Renal pelvis (tissue), 12 donors: ENCODE results near the gene PRAMEF13. TPM values are rescaled to one million over a fixed set of nuclear protein-coding genes. Genes with fewer than 3 reads are reported as not detected.
"Not testable (repeated sequence)": the region's sequence is repeated elsewhere in the genome, so short reads cannot be mapped to it uniquely, and the experiment has no call there.

Experiments
- DNase-seq: peaks from one replicate; pipeline ENCODE4 v3.0.0-alpha.2; 2013
- long read RNA-seq, 16 experiments: transcript quantifications; one replicate each; lab custom pipeline, GENCODE V29; 2026
- polyA plus RNA-seq, 3 donors: library from polyadenylated mRNA; unstranded; fragments of 120-200 nt; gene quantifications; one replicate each; pipeline ENCODE4 v1.2.1, GENCODE V29; 2013; ENCODE audit not compliant: insufficient read length in 3 of 3

Gene PRAMEF13
- polyA plus RNA-seq = not detected
- long read RNA-seq, donor 1 = 0 reads
- long read RNA-seq, donor 2 = 0 reads
- long read RNA-seq, donor 3 = 0 reads
- long read RNA-seq, donor 4 = 0 reads
- long read RNA-seq, donor 5 = 0 reads
- long read RNA-seq, donor 6 = 0 reads
- long read RNA-seq, donor 7 = 0 reads
- long read RNA-seq, donor 8 = 0 reads
- long read RNA-seq, donor 9 = 0 reads
- long read RNA-seq, donor 10 = 0 reads
- long read RNA-seq, donor 11 = 0 reads
- long read RNA-seq, donor 12 = 0 reads
- long read RNA-seq, donor 13 = 0 reads
- long read RNA-seq, donor 14 = 0 reads
- long read RNA-seq, donor 15 = 0 reads
- long read RNA-seq, donor 16 = 0 reads

DNA sequence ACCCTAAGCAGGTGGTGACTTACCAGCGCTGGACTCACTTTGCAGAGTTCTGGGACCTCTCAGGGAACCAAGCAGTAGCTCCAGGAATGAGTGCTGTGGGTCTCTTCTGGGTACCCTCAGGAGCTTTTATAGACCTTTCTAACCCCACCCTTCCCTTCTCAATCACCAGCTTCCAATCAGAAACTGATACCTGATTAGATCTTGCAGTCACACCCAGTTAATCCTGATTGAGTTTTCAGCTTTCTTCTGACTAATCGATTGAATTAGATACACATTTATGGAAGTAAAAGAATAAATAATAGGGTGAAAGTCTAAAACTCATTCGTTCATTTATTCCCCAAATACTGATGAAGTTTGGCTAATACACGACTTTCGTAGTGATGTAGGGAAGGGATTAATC, at the start of gene PRAMEF13:
PRAMEF13 (minus strand) TSS at position 101 of the 400 bp plus-strand sequence. CDS start 1,820 bp downstream, outside the sequence.
- DNase-seq = not testable (repeated sequence)

DNA sequence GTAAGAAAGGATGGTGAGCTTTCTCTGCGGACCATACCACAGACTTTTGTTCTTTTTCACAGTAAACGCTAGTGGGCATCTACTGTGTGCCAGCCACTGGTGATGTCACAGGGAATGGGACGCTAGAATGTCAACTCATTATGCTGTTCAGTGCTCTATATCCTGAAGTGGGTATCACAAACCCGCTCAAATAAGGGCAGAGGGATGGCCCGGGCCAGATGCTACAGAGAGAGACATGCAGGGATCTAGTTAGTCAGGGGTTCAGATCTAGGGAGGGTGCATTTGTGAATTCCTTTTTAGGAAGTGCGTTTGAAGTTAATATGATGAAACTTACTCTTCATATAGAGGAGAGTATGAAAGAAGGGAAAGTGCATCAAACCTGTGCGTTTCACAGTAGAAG, 45.9 kb upstream of the PRAMEF13 start:
- DNase-seq = not testable (repeated sequence)

GRCh38 chr1:13246554-13246871, 45.3 kb upstream of the PRAMEF13 start:
- not testable (repeated sequence) for DNase-seq

DNA sequence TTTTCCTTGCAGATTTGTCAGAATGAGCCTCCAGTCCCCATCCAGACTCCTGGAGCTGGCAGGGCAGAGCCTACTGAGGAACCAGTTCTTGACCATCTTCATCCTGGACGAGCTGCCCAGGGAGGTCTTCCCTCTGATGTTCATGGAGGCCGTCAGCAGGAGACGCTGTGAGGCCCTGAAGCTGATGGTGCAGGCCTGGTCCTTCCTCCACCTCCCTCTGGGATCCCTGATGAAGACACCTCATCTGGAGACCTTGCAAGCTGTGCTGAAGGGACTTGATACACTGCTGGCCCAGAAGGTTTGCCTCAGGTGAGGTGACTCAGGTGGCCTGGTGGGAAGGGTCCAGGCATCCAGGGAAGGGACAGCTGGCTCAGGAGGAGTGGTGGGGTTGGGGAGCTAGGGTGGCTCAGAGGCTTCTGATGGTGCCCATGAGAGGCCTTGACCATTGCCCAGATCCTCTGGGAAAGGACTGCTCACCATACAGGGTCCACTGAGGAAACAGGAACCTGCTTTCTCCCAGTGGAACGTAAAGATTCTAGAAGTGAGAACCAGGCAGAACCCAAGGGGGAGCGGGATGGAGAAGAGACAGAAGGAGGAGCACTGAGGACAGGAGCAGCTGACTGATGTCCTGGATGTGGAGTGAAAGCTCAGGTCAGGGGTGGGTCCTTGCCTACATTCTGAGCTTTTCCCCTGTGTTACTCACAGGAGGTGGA, 44.8 kb upstream of the PRAMEF13 start:
- not testable (repeated sequence) for DNase-seq

DNA sequence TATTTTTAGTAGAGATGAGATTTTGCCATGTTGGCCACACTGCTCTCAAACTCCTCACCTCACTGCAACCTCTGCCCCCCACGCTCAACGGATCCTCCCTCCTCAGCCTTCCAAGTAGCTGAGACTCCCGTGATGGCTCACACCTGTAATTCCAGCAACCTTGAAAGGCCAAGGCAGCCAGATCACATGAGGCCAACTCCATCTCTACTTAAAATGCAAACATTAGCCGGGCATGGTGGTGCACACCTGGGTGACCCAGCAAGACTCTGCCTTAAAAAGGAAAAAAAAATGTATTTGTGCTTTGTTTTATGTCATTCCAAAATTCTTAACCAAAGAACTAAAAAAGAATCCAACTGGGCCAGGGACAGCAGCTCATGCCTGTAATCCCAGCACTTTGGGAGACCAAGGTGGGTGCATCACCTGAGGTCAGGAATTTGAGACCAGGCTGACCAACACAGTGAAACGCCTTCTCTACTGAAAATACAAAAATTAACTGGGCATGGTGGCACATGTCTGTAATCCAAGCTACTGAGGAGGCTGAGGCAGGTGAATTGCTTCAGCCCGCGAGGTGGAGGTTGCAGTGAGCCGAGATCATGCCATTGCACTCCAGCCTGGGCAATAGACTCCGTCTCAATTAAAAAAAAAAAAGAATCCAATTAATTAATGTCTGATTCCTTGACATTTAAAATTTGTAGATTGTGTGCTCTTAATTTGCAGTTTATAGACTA, 42.5 kb upstream of the PRAMEF13 start:
- not testable (repeated sequence) for DNase-seq

GRCh38 chr1:13239633-13240032, 38.4 kb upstream of the PRAMEF13 start:
- DNase-seq = not testable (repeated sequence)

DNA sequence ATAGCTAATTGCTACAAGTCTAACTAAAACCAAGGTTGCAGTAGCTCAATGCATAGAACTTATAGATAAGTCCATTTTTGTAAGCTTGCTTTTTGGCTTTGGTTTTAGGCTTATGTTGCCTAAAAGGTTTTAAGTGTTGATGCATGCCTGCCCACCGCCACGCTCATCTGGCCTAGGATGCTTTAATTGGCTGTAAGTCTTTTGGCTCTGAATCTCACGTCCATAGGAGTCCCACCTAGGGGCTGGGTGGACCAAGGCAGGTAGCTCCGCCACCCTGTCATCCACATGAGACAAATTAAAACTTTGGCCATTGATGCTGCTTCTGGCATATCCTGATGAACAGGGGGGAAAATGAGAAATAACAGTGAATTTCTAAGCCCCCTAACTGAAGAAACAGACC, 36.4 kb upstream of the PRAMEF13 start:
- not testable (repeated sequence) for DNase-seq

DNA sequence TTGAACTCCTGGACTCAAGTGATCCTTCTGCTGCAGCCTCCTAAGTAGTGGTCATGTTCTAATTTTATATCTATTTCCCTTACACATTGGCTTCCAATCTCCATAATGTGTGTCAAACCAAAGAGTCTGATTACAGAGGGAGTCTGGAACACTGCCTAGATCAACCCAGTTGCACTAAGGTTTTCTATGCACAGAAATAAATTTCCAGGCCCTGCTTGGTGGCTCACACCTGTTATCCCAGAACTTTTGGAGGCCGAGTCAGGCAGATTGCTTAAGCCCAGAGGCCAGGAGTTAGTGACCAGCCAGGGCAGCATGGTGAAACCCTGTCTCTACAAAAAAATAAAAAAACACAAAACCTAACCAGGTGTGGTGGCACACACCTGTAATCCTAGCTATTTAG, 32.8 kb upstream of the PRAMEF13 start:
- DNase-seq = not testable (repeated sequence)

DNA sequence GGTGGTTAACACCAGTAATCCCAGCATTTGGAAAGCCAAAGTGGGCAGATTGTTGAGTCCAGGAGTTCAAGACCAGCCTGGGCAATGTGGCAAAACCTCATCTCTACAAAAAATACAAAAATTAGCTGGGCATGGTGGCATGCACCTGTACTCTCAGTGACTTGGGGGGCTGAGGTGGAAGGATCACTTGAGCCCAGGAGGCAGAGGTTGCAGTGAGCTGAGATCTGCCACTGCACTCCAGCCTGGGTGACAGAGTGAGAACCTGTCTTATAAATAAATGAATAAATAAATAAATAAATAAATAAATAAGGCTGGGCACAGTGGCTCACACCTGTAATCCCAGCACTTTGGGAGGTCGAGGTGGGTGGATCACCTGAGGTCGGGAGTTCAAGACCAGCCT, 30.8 kb upstream of the PRAMEF13 start:
- not testable (repeated sequence) for DNase-seq

- DNase-seq = not testable (repeated sequence)
Observed at GRCh38 chr1:13231061-13231750, 30.0 kb upstream of the PRAMEF13 start.

- not testable (repeated sequence) for DNase-seq
Observed at GRCh38 chr1:13230601-13231000, 29.4 kb upstream of the PRAMEF13 start.

DNA sequence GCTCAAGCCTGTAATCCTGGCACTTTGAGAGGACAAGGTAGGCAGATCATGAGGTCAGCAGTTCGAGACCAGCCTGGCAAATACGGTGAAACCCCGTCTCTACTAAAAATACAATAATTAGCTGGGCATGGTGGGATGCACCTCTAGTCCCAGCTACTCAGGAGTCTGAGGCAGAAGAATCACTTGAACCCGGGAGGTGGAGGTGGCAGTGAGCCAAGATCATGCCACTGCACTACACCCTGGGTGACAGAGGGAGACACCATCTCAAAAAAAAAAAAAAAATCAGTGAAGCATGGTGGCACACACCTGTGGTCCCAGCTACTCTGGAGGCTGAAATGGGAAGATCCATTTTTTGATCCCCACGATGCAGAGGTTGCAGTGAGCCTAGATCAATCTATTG, 28.9 kb upstream of the PRAMEF13 start:
- not testable (repeated sequence) for DNase-seq

DNA sequence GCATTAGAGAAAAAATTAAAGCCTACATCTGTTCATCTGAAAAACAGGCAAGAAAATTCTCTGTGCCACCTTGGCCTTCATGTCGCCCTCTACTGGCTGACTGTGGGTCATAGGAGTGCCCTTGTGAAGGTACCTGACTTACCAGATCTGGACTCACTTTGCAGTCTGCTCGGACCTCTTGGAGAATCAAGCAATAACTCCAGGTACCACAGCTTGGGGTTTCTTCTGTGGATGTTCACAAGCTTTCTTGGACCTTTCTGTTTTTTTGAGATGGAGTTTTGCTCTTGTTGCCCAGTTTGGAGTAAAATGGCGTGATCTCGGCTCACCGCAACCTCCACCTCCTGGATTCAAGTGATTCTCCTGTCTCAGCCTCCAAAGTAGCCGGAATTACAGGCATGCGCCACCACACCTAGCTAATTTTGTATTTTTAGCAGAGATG, 27.2 kb upstream of the PRAMEF13 start:
- peak; percentile 12 for DNase-seq

DNA sequence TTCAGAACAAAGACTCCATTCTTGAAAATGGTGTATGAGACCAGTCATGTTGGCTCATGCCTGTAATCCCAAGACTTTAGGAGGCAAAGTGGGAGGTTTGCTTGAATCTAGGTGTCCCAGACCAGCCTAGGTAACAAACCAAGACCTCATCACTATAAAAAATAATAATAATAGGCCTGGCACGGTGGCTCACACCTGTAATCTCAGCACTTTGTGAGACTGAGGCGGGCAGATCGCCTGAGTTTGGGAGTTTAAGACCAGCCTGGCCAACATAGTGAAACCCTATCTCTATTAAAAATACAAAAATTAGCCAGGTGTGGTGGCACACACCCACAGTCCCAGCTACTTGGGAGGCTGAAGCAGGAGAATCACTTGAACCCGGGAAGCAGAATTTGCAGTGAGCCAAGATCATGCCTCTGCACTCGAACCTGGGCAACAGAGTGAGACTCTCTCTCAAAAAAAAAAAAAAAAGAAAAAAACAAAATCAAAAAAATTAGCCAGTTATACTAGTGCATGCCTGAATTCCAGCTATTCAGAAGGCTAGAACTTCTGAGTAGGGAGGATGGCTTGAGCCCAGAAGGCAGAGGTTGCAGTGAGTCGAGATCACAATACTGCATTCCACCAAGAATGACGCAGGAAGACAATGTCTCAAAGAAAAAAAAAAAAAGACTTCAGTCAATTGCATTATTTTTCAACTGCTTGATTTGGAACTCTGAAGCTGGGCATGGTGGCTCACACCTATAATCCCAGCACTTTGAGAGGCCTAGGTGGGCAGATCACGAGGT, 26.3 kb upstream of the PRAMEF13 start:
- not testable (repeated sequence) for DNase-seq

- not testable (repeated sequence) for DNase-seq
Observed at GRCh38 chr1:13225675-13226204, 24.5 kb upstream of the PRAMEF13 start, which contains the start of gene PRAMEF18. PRAMEF18 (minus strand) TSS chr1:13226154; CDS start chr1:13226106, 48 bp downstream.

- no peak for DNase-seq
Observed at GRCh38 chr1:13224480-13225060, 23.4 kb upstream of the PRAMEF13 start.

DNA sequence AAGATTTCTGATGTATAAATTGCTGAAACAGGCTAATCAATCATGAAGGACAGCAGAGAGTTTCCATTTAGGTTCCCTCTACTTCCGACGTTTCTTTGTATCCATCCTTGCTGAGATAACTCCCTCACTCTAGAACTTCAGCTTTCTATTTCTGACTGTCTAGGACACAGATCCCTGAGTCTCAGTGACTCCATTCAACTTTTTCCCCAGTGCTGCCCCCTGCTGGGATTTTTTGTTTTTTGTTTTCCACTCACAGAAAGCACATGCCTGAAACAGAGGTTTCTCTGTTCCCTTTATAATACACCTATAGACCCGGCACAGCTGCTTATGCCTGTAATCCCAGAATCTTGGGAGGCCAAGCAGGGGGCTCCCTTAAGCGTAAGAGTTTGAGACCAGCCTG, 21.6 kb upstream of the PRAMEF13 start:
- not testable (repeated sequence) for DNase-seq

GRCh38 chr1:13219203-13219602, 18.0 kb upstream of the PRAMEF13 start:
- DNase-seq = not testable (repeated sequence)

- DNase-seq = not testable (repeated sequence)
Observed at GRCh38 chr1:13216619-13217018, 15.4 kb upstream of the PRAMEF13 start.

DNA sequence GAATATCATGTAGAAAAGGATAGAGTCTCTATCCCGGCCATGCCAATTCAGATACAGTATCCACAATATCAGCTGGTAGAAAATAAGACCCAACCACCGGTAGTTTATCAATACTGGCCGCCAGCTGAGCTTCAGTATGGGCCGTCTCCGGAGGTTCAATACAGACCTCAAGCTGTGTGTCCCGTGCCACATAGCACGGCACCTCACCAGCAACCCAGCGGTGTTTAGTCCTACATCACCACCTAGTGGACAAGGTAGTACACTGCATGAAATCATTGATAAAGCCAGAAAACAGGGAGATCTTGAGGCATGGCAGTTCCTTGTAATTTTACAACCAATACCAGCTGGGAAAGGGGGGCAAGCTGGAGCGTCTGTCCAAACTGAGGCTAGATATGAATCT, 7.5 kb upstream of the PRAMEF13 start:
- DNase-seq = not testable (repeated sequence)
